AG04450 (cell line): Measurements from ENCODE around the gene ZNF358. TPM values are rescaled to one million over a fixed set of nuclear protein-coding genes. Genes with fewer than 3 reads are reported as not detected.

Experiments
- CTCF ChIA-PET: fragments of 300-600, 350-600 bp; formaldehyde crosslinking; extraction: SDS; loops from one replicate; lab custom pipeline; 2022; ENCODE audit warnings: antibody characterized with exemption, inconsistent platforms; lab: Charles Lee
- POLR2A ChIA-PET: fragments of 350-600 bp; formaldehyde crosslinking; extraction: SDS; loops from one replicate; lab custom pipeline; 2021; ENCODE audit warnings: antibody characterized with exemption, inconsistent platforms; lab: Yijun Ruan, JAX
- DNase-seq: peaks from one replicate; pipeline ENCODE4 v3.0.0-alpha.2; 2011; ENCODE audit warnings: low read depth, low spot score
- H3K27ac ChIP-seq: one replicate; pipeline ENCODE4 v1.5.1; 2012; ENCODE audit warnings: low read depth, low read length, control low read depth
- H3K27me3 ChIP-seq: one replicate; pipeline ENCODE4 v1.6.0; 2012; ENCODE audit warnings: low read length; ENCODE audit not compliant: control insufficient read depth, insufficient read depth
- H3K4me3 ChIP-seq: 2 replicates; pipeline ENCODE4 v1.5.1; 2011; ENCODE audit warnings: mild to moderate bottlenecking, low read depth, low read length, control low read depth
- H3K9me3 ChIP-seq: 2 replicates; pipeline ENCODE4 v1.5.1; 2012; ENCODE audit warnings: low read length; ENCODE audit not compliant: control insufficient read depth, insufficient read depth
- polyA plus RNA-seq: library from polyadenylated mRNA; depleted of rRNA; stranded (reverse); fragments of >200 nt; gene quantifications from 2 replicates; pipeline ENCODE4 v1.2.3, GENCODE V29; 2011
- TF ChIP-seq, protein P1 (sequence below): IDR thresholded peaks from 2 replicates; pipeline ENCODE4 v1.5.1; 2011; ENCODE audit warnings: low read depth, low read length, control low read depth, inconsistent platforms

The ZNF358 gene
- polyA plus RNA-seq, 1 experiment, result 20.7 TPM

DNA sequence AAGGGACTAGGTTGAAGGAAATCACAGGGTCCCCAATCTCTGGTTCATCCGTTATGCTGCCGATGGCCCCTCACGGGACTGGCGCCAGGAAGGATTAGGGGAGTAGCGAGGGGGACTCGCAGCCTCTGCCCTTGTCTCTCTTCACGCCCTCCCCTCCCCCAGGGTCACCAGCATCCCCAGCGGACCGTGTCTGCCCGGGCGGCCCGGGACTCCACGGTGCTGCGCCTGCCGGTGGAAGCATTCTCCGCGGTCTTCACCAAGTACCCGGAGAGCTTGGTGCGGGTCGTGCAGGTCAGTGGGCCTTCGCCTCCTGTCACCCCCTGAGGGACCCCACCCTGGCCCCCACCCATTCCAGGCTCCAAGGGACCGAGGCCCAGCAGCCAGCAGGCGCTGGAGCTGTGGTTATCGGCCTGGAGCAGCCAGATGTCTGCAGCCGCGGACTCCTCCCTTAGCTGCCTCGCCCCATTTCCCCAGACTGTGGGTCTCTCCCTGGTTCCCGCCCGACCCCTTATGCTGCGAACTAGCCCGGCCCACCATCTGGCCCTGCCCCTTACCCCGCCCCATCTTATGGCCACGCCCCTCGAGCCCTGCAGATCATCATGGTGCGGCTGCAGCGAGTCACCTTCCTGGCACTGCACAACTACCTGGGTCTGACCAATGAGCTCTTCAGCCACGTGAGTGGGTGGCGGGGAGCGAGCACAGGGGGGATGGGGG, 25.0 kb downstream of the ZNF358 start:
- Histone ChIP-seq H3K27me3 (no peaks in the 10 kb centered on the region), H3K27ac (no peak overlapping the region), H3K4me3 (no peak overlapping the region), H3K9me3 (peaks cover 17% of the 10 kb centered on the region; the same call in 1 of the 2 replicates)
- ChIA-PET POLR2A (interaction anchor here (0.6 kb wide), 1 partner anchor 132 kb away, joined by 4 read pairs; no protein-coding TSS in a partner anchor), CTCF (interaction anchor here (0.6 to 1.0 kb wide), 2 partner anchors 140 to 609 kb away, joined by 3 to 5 read pairs; partner anchors contain the start of gene TRAPPC5)
- TF ChIP-seq, protein P1, sequence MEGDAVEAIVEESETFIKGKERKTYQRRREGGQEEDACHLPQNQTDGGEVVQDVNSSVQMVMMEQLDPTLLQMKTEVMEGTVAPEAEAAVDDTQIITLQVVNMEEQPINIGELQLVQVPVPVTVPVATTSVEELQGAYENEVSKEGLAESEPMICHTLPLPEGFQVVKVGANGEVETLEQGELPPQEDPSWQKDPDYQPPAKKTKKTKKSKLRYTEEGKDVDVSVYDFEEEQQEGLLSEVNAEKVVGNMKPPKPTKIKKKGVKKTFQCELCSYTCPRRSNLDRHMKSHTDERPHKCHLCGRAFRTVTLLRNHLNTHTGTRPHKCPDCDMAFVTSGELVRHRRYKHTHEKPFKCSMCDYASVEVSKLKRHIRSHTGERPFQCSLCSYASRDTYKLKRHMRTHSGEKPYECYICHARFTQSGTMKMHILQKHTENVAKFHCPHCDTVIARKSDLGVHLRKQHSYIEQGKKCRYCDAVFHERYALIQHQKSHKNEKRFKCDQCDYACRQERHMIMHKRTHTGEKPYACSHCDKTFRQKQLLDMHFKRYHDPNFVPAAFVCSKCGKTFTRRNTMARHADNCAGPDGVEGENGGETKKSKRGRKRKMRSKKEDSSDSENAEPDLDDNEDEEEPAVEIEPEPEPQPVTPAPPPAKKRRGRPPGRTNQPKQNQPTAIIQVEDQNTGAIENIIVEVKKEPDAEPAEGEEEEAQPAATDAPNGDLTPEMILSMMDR, result no peak
- no peak for DNase-seq

DNA sequence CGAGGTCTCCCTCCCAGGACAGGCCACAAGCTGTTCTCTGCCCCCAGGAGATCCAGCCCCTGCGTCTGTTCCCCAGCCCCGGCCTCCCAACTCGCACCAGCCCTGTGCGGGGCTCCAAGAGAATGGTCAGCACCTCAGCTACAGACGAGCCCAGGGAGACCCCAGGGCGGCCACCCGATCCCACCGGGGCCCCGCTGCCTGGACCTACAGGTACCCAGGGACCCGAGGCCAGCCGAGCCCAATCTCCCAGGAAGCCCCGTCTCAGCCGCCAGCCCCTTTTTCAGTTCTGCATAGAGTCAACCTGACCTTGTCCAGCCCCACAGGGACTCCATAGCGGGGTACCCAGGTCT, 25.5 kb downstream of the ZNF358 start:
- Histone ChIP-seq H3K27ac (no peak overlapping the region), H3K27me3 (no peaks in the 10 kb centered on the region), H3K9me3 (peaks cover 17% of the 10 kb centered on the region; the same call in 1 of the 2 replicates), H3K4me3 (no peak overlapping the region)
- ChIA-PET POLR2A (no interaction called here), CTCF (interaction anchor here (1.0 kb wide), 1 partner anchor 139 kb away, joined by 3 read pairs; the partner anchor contains the start of gene TRAPPC5)
- TF ChIP-seq, protein P1, result no peak
- DNase-seq, result no peak

DNA sequence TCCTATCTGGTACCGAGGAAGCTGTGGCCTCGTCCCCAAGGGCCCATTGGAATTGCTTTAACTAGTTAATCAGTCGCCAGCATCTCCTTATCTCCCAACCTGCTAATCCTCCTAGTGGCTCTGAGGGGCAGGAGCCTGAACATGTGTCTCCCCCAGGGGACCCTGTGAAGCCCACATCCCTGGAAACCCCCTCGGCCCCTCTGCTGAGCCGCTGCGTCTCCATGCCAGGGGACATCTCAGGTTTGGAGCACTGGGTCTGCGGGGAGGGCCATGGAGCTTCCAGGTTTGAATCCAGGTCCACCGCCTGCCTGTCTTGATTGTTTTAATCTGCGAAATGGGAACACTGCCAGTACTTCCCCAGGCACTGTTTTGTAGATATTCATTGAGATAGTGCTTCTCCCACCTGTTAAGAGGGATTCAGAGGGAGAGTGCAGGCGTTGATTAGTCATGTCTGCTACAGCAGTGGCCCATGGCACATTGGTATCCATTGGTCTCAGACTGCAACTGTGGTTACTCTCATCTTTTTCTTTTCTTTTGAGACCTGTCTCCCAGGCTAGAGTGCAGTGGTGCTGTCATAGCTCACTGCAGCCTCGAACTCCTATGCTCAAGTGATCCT, 26.0 kb downstream of the ZNF358 start:
- CTCF ChIA-PET, result no interaction called here
- TF ChIP-seq, protein P1, result no peak

DNA sequence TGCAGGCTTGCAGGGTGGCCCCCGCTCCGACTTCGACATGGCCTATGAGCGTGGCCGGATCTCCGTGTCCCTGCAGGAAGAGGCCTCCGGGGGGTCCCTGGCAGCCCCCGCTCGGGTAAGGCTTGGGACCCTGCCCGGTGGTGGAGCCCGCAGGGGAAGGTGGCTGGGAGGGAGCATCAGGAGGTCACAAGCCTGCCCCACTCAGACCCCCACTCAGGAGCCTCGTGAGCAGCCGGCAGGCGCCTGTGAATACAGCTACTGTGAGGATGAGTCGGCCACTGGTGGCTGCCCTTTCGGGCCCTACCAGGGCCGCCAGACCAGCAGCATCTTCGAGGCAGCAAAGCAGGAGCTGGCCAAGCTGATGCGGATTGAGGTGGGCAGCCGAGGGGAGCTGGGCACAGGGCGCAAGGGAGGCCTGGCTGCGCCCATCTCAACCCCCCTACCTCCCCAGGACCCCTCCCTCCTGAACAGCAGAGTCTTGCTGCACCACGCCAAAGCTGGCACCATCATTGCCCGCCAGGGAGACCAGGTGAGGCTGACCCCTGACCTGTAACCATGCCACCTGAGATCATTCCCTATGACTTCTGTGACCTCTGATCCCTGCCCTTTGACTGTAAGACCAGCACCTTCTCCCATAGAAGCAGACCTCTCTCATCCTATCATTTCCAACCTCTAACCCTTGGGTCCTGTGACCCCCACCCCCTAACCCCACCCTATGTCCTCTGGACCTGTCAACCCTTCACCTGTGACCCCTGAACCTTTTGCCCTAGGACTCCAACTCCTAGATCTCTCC, 26.8 kb downstream of the ZNF358 start:
- Histone ChIP-seq H3K27ac (no peak overlapping the region), H3K4me3 (no peak overlapping the region), H3K27me3 (no peaks in the 10 kb centered on the region), H3K9me3 (peaks cover 17% of the 10 kb centered on the region; the same call in 1 of the 2 replicates)
- ChIA-PET POLR2A (interaction anchor here (0.7 kb wide), 1 partner anchor 115 kb away, joined by 4 read pairs; no protein-coding TSS in a partner anchor), CTCF (no interaction called here)
- DNase-seq, result no peak
- TF ChIP-seq, protein P1, result no peak

More for the DNA sequence above, 26.0 kb downstream of the ZNF358 start:
- Histone ChIP-seq H3K4me3 (no peak overlapping the region), H3K9me3 (peaks cover 17% of the 10 kb centered on the region; the same call in 1 of the 2 replicates), H3K27ac (no peak overlapping the region), H3K27me3 (no peaks in the 10 kb centered on the region)
- POLR2A ChIA-PET, result no interaction called here
- no peak for DNase-seq
